Stimulated activated CD4-positive, alpha-beta T cell treated with anti-CD3 and anti-CD28 coated beads, Interleukin-12 subunit alpha, Interleukin-12 subunit beta, amount 100 ng/mL, for 24 hours (primary cell): ENCODE results near the gene TMEM44.

Source experiments
- DNase-seq, 2 experiments: peaks; one replicate each; pipeline ENCODE4 v3.0.0-alpha.2; 2020; ENCODE audit warnings: low read depth in 2 of 2

Gene TMEM44

GRCh38 chr3:194579091-194579606 lies 54.1 kb downstream of the TMEM44 start:
- DNase-seq, result no peak

DNA sequence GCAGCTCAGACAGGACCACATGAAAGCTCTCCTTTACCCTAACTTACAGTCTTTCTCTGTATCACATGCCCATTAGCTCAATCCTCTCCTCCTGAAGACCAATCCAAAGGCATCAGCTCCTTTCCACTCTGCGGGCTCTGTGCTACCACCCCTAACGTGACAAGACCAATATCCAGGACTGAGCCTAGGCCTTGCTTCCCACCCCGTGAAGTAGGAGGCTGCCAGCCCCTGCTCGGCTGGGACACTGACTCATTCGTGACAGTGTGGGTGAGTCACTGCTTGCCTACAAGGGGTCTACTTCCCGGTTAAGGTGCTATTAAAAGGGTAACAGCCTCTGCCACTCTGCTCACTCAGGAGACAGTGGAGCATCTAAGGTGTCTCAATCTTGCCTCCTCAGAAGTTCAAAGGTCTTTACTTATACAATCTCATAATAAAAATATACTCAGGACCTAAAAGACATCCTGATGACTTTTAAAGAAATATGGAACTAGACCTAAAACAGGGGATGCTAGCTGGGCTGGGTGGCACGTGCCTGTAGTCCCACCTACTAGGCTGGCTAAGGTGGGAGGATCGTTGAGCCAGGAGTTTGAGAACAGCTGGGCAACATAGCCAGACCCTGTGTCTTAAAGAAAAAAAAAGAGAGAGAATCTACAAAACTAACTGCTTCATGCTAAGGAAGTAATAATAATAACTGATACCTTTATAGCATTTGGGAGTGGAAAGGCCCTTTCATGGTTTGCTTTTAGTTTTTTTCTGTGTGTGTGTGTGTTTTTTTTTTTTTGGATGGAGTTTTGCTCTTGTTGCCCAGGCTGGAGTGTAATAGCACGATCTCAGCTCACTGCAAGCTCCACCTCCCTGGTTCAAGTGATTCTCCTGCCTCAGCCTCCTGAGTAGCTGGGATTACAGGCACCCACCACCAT lies 55.0 kb downstream of the TMEM44 start:
- peak in 1 of 2 experiments; percentile 8 for DNase-seq

DNA sequence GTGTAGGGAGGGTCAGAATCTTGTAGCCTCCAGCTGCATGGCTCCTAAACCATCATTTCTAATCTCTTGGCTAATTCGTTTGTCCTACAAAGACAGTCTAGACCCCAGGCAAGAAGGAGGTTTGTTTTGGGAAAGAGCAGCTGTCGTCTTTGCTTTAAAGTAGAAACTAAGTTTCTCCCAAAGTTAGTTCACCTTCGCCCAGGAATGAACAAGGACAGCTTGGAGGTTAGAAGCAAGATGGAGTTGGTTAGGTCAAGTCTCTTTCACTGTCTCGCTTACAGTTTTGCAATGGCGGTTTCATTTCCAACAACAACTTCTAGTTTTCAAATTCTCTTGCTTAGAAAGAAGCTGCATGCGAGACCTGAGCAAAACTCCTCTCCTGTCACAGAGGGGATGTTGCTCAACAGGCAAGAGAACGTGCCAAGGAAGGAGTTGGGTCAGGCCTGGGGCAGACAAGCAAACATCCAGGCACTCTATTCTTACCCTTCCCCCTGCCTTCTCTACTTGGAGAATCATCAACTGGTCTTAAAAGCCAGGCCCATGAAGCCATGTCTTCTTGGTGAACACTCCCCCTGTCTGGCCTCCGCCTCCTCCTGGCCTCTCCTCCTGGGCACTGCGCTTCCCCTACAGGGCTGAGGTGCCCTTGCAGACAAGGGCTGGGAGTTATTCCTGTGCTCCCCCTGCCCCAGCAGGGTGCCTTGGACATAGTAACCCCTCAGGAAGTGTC lies 57.6 kb downstream of the TMEM44 start:
- DNase-seq, result no peak

- no peak for DNase-seq
These were observed 58.4 kb downstream of the TMEM44 start for GRCh38 chr3:194574639-194575483.

- DNase-seq, result peak in 1 of 2 experiments; percentile 11
These were observed 59.4 kb downstream of the TMEM44 start for GRCh38 chr3:194573680-194574437.

DNA sequence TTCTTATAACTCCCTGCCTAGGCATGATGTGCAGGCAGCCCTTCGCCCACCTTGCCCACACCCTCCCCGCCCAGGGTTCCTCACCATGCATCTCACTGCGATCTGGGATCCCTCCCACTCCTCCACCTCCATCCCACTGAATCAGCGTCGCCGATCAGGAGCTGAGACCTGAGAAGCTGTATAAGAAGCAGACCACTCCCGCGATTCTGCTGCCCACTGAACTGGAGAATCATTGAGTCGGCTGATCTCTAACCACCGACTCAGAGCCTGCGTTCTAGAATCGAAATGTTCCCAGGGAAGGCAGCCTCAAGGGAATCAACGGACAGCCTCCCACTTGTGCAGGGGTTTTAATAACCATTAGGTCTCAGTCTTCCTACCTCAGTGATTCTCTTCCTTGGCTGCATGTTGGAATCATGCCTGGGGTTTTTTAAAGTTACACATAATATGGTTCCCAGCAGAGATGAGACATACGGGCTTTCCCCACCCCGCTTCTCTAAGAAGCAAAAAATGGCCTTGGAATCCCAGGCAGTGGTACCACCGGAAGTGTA lies 60.2 kb downstream of the TMEM44 start:
- DNase-seq, result no peak

DNA sequence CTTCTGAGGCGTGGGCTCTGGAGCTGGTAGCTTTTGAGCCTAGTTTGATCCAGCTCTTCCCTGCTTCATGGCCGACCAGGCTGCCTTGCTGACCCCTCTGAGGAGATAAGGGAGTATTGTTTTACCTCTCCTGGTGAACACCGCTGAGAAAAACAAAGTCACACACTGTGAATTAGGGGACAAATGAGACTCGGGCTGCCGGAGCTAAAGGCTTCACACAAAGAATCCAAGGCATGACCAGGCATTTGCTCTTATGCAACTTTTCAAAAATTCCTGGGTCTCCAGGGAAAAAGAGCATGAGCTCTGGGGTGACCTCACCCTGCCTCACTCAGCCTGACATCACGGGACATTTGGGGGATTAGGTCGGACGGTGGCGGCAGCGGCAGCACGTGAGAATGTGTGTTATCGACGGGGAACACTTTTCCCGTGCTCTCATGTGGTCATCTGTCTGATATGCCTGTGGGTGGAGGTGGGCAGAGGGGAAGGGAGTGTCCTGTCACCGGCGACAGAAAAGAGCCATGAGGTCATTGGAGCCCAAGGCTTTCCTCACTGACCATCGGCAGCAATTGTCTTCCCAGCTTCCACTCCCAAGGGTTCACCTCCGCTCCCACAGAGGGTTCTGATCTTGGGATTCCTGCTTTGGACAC lies 61.0 kb downstream of the TMEM44 start:
- no peak for DNase-seq

DNA sequence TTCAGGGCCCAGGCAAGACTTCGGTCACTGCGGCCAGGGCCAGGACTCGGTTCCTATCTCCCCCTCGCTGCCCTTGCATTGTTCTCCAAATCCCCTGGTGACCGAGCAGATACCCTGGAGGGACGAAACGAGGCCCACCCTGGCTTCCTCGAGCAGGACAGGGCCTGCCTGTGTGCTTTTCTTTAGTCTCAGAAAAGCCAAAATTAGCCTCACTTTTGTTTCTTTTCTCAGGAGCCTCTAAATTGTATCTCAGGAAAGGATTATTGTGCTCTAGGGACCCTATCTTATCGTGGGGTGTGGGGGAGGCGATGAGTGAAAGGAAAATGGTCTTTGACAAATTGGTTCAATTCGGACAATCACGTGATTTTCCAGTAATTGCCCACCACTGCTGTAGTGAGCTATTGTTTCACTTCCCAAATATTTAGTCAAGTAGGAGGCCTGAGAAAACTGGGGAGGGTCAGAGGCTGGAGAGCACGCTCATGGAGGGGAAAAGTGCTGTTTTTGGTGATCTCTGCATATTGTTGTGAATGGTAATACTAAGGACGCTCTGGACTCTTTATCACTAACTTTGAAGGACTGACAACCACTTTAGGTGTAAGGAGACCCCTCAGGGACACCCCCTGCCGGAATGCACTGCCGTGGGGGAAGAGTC lies 61.6 kb downstream of the TMEM44 start:
- no peak for DNase-seq

DNA sequence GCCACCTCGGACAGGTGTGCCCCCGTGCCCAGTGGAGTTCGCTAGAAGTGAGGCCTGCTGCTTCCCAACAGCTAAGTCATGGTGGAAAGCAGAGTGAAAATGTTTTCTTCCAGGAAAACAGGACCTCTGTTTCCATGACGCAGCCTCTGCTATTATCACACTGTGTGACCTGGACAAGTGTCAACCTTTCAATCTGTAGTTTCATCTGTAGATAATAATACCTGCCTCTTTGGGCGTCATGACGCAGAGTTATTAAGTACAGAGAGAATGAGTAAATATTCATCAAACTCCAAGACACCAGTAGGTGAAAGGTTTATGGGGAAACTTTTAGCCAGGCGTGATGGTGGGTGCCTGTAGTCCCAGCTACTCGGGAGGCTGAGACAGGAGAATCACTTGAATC lies 62.3 kb downstream of the TMEM44 start:
- DNase-seq, result no peak

GRCh38 chr3:194570235-194570634 lies 63.0 kb downstream of the TMEM44 start:
- DNase-seq, result no peak

DNA sequence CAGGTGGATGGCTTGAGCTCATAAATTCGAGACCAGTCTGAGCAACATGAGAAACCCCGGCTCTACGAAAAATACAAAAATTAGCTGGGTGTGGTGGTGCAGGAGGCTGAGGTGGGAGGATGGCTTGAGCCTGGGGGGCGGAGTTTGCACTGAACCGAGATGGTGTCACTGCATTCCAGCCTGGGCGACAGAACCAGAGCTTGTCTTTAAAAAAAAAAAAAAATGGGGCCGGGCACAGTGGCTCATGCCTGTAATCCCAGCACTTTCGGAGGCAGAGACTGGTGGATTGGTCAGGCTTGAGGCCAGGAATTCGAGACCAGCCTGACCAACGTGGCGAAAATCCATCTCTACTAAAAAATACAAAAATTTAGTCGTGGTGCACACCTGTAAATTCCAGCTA lies 64.0 kb downstream of the TMEM44 start:
- no peak for DNase-seq

DNA sequence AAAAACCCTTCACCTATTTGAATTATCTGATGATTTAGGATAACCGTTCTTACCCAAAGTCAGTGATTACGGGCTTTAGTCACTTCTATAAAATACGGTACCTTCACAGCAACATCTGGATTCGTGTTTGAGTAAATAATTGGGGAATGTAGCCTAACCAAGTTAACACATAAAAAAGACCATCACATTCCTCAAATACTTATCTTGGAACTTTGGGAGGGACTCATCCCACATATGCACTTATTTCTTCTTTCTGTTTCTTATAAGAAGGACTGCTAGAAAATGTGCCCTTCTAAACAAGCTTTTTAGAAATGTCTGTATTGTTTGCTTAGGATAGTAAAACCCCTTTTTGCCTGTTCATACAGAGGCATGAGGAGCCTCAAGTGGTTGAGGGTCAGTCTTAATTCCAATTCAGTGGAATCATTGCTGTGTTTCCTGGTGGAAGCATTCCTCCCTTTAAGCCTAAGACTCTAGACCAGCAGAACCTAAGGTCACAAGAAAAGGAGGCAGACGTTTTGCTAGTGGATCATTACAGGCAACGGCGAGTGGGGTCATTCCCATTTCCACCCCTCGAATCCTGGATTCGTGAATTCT lies 67.5 kb downstream of the TMEM44 start:
- DNase-seq, result no peak

DNA sequence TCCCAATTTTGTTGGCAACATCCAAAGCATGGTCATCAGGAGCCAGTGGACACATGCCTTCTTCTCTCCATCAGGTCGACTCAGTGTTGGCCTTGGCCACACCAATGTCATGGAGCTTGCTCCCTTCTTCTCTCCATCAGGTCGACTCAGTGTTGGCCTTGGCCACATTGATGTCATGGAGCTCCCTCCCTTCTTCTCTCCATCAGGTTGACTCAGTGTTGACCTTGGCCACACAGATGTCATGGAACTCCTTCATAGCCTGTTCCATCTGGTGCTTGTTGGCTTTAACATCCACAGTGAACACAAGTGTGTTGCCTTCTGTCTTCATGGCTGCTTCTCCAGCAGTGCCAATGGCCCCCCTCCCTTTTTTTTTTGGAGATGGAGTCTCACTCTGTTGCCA lies 70.2 kb downstream of the TMEM44 start:
- DNase-seq, result no peak

DNA sequence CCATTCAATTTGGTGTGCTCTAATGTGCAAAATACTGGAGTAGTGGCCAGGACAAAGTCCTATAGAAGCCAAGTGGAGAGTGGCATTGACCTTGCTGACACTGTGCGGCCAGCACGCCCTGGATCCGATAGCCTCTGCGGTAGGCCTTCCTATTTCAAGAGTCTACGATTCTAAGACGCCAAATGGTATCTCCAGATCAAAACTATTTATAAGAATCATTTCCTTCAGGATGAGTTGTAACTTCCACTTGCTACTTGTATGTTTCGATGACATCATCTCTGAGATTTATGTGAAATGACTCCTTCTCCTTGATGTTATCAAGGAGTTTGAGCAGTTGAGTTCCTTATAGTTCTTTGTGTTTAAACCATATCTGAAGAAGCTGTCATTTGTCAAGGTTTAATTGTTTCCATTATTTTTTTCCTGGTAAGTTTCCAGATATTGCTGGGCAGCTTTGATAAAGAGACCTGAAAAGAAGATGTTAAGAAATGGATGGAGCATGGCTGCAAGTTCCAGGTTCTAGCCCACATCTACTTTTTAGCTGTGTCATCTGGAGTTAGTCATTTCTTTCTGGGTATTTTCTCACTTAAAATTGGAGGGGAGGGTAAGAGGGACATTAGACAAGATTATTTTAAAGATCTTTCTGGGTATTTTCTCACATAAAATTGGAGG lies 71.8 kb downstream of the TMEM44 start:
- DNase-seq, result no peak

GRCh38 chr3:194560047-194560446 lies 73.2 kb downstream of the TMEM44 start:
- DNase-seq, result no peak

GRCh38 chr3:194559530-194559929 lies 73.7 kb downstream of the TMEM44 start:
- no peak for DNase-seq

DNA sequence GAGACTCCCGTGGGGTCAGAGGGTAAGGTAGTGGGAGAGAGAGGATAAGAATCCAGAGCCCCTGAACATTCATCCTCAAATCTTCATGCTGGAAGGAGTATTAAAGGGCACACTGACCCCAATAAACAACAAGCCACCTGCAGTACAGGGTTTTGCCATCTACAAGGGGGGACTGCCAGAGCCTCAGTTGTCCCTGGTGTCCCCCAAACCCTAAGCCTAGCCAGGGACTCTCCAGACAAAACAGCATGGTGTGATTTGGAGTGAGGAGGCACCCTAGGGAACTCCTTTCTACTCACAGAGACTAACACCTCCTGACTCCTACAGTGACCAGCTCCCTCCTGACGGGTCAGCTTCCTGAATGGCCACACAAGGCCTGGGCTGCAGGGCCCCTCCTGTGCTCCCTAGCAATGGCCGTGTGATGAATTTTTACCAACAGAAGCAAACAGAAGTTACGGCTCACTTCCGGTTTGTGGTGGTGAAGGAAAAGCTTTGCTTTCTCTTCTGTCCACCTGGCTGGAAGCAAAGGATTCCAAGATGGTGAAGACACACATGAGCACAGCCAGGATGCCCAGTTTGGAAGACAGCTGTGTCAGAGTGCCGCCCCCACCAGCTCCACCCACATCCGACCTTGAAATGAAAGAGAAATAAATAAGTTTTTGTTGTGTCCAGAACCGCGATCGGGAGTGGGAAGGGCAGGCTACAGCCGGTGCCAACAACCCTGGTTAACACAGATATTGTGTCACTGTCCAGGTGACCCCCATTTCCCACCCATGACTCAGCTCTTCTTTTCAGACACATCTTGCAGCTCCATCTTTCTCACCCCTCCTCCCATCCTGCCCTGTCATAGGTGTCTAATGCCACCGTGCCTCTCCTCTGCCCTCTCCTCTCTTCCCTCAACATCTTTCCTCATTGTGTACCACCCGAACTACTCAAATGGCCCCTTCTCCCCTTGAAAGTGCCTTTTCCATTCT lies 76.8 kb downstream of the TMEM44 start:
- peak in 1 of 2 experiments; percentile 7 for DNase-seq
